HuH-7 (cell line): ENCODE results near the gene NFE2L1.

Experiments used
- DNase-seq: peaks from one replicate; pipeline ENCODE4 v3.0.0; 2011; ENCODE audit warnings: low spot score

The NFE2L1 gene

GRCh38 chr17:48110761-48111160 lies 62.6 kb downstream of the NFE2L1 start:
- DNase-seq = no peak
